Activated naive CD8-positive, alpha-beta T cell treated with anti-CD3 and anti-CD28 coated beads, Interleukin-2, amount 10 ng/mL, durations not matched to agents 7 days and 5 days (primary cell): ENCODE measurements around the gene SRC. TPM values are rescaled to one million over a fixed set of nuclear protein-coding genes. Genes with fewer than 3 reads are reported as not detected.
A peak's percentile ranks its signal among the peaks of the same experiment; 100 is the strongest.
"Not testable (repeated sequence)": the region's sequence is repeated elsewhere in the genome, so short reads cannot be mapped to it uniquely, and the experiment has no call there.

Experiments used
- ATAC-seq: fragments of 150-1000 bp; cut with Tn5 transposase; one replicate; pipeline ENCODE4 v1.10.0; 2021; ENCODE audit warnings: low read depth, moderate library complexity
- POLR2A ChIA-PET: fragments of 350-600 bp; sonication (Branson Sonifier 250); formaldehyde crosslinking; loops from one replicate; lab custom pipeline; 2021; ENCODE audit warnings: antibody characterized with exemption; lab: Charles Lee
- DNase-seq: peaks from one replicate; pipeline ENCODE4 v3.0.0; 2021
- H3K27ac Mint-ChIP-seq: one replicate; pipeline ENCODE4 v1.8.0; 2022; ENCODE audit warnings: mild to moderate bottlenecking, mixed read lengths
- H3K27me3 Mint-ChIP-seq: one replicate; pipeline ENCODE4 v1.8.0; 2022; ENCODE audit warnings: mild to moderate bottlenecking, moderate library complexity, mixed read lengths
- H3K36me3 Mint-ChIP-seq: one replicate; pipeline ENCODE4 v1.8.0; 2021; ENCODE audit warnings: mild to moderate bottlenecking, mixed read lengths
- H3K4me1 Mint-ChIP-seq: one replicate; pipeline ENCODE4 v1.8.0; 2021; ENCODE audit warnings: mixed read lengths
- H3K4me3 Mint-ChIP-seq: one replicate; pipeline ENCODE4 v1.8.0; 2022; ENCODE audit warnings: mild to moderate bottlenecking, moderate library complexity, mixed read lengths
- H3K9me3 Mint-ChIP-seq: one replicate; pipeline ENCODE4 v1.8.0; 2021; ENCODE audit warnings: mixed read lengths
- total RNA-seq, 2 experiments: library from RNA; stranded (reverse); gene quantifications; one replicate each; pipeline ENCODE4 v1.2.3, GENCODE V29; 2021

Gene SRC
- total RNA-seq, 2 experiments from 2014 or later = 4.5 to 5.6 TPM

DNA sequence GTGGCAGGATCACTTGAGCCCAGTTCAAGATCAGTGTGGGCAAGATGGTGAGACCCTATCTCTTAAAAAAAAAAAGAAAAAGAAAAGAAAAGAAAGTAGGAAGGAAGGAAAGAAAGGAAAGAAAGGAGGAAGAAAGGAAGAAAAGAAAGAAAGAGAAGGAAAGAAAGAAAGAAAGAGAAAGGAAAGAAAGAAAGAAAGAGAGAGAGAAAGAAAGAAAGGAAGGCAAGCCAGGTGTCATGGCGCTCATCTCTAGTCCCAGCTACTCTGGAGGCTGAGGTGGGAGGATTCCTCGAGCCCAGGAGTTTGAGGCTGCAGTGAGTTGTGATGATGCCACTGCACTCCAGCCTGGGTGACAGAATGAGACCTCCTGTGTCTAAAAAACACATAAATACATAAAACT is 11.5 kb upstream of the SRC start:
- POLR2A ChIA-PET = no interaction called here

DNA sequence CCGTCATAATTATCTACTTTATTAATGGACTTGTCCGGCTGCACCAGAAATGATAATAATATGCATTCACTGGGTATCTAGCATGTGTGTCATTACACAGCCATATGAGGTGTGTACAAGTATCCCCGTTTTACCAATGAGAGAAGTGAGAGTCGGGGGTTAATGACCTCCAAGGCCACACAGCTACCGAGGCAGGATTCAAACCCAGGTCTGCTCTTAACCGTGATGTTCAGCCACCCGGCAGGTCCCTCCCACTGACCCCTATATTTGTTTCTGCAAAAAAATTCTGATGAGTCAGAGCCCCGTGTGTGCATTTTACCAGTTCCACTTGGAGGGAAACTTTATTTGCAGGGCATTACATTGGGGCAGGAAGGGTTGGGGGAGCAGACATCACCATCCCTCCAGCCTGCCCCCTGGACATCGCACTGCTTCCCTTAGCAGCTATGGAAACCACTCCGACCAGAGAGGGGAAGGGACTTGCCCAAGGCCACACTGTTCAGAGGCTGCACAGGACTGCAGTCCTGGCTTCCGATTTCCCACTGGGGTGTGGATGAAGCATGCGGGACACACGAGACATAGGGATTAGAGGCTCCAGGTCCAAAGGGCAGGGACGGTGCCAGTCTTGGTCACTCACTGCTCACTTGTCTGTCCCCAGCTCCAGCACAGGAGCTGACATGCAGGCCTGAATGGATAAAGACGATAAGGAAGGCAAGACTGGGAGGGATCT is 10.1 kb upstream of the SRC start:
- peak overlapping the region; percentile 85 for H3K27ac Mint-ChIP-seq
- ATAC-seq (no peak), DNase-seq (no peak)
- H3K27me3 Mint-ChIP-seq = no peaks in the 10 kb centered on the region
- H3K4me1 Mint-ChIP-seq = peaks cover 19% of the 10 kb centered on the region
- H3K36me3 Mint-ChIP-seq = no peaks in the 10 kb centered on the region
- peak overlapping the region; percentile 77 for H3K4me3 Mint-ChIP-seq
- POLR2A ChIA-PET = interaction anchor here (1.1 kb wide), 1 partner anchor 8 kb away, joined by 3 read pairs; no protein-coding TSS in a partner anchor
- no peaks in the 10 kb centered on the region for H3K9me3 Mint-ChIP-seq

More for the DNA sequence above, 11.5 kb upstream of the SRC start:
- H3K27me3 Mint-ChIP-seq = no peaks in the 10 kb centered on the region
- no peak overlapping the region for H3K4me3 Mint-ChIP-seq
- H3K4me1 Mint-ChIP-seq = peaks cover 21% of the 10 kb centered on the region
- no peak for ATAC-seq
- no peaks in the 10 kb centered on the region for H3K9me3 Mint-ChIP-seq
- DNase-seq = no peak
- no peak overlapping the region for H3K27ac Mint-ChIP-seq
- no peaks in the 10 kb centered on the region for H3K36me3 Mint-ChIP-seq

DNA sequence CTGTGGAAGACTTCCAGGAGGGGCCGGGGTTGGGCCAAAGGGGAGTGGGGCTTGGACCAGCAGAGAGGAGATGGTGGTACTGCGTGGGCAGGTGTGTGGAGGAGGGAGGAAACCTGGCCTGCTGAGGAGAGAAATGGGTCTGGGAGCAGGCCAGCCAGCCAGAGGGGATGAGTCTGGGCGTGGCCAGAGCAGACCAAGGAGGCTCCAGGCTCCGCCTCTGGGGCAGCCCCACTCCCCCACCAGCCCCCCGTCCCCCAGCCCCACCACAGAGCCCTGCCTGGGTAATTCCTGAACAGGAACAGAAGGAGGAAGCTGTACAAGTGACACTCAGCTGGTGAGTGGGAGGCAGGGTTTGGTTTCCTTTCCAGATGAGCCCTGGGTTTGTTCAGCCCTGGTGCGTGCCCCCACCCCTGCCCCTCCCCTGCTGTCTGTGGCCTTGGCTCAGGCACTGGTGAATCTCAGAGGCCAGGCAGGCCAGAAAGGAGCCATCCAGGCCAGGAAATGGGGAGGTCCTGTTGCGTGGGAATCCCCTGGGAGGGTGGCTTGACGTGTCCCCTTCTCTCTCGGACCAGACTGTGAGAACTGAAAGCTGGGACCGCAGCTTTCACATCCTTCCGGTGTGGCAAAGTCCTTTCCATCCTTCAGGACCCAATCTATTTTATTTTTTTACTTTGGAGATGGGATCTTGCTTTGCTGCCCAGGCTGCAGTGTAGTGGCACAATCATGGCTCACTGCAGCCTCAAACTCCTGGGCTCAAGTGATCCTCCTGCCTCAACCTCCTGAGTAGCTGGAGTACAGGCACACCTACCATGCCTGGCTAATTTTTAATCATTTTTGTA is 9.4 kb upstream of the SRC start:
- ATAC-seq (peak; percentile 77), DNase-seq (no peak)
- Mint-ChIP-seq H3K4me1 (peaks cover 19% of the 10 kb centered on the region), H3K27ac (peak overlapping the region; percentile 85), H3K36me3 (no peaks in the 10 kb centered on the region), H3K9me3 (no peaks in the 10 kb centered on the region), H3K4me3 (peak overlapping the region; percentile 77), H3K27me3 (no peaks in the 10 kb centered on the region)
- POLR2A ChIA-PET = interaction anchor here (1.1 kb wide), 1 partner anchor 9 kb away, joined by 3 read pairs; no protein-coding TSS in a partner anchor

DNA sequence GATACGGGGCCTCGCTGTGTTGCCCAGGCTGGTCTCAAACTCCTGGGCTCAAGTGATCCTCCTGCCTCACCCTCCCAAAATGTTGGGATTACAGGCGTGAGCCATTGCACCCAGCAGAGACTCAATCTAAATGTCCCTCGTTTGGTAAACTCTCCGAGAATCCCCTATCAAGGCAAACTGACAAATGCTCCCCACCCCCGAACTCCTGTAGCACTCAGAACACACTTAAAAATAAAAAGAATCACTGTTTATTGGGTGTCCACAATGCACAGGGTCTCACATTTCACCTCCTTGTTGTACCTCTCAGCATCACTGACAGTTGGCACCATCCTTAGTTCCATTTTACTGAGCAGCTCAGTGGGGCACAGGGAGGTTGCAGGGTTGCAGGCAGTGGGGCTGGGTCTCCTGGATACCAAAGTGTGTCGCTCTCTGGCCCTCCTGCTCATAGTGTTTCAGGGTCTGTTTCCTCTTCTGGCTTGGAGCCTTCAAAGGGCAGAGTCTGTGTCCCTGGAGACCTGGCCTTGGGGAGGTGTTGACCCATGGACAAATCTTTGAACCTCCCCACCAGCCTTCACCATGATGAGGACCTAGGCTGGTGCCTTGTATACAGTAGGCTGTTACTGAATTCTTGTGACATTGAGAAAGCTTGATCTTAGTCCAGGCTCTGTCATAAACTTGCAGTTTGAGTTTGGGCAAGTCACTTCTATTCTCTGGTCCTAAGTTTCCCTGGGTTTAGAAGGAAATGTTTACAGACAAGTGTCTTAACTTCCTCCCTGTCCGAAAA is 8.5 kb upstream of the SRC start:
- POLR2A ChIA-PET = no interaction called here
- Mint-ChIP-seq H3K36me3 (no peaks in the 10 kb centered on the region), H3K27ac (peak overlapping the region; percentile 5), H3K27me3 (no peaks in the 10 kb centered on the region), H3K4me1 (peaks cover 21% of the 10 kb centered on the region), H3K4me3 (no peak overlapping the region), H3K9me3 (no peaks in the 10 kb centered on the region)
- DNase-seq = no peak
- ATAC-seq = no peak

DNA sequence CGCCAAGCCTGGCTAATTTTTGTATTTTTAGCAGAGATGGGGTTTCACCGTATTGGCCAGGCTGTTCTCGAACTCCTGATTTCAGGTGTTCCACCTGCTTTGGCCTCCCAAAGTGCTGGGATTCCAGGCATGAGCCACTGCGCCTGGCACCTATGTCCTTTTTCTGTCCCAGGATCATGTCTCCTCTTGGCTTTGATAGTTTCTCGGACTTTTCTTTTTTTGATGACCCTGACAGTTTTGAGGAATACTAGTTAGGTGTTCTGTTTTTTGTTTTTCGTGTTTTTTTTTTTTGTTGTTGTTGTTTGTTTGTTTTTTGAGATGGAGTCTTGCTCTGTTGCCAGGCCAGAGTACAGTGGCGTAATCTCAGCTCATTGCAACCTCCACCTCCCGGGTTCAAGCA is 7.6 kb upstream of the SRC start:
- H3K27ac Mint-ChIP-seq, DNase-seq, H3K9me3 Mint-ChIP-seq, ATAC-seq, H3K4me3 Mint-ChIP-seq, H3K36me3 Mint-ChIP-seq, H3K27me3 Mint-ChIP-seq, POLR2A ChIA-PET: not testable (repeated sequence)
- peaks cover 24% of the 10 kb centered on the region for H3K4me1 Mint-ChIP-seq

DNA sequence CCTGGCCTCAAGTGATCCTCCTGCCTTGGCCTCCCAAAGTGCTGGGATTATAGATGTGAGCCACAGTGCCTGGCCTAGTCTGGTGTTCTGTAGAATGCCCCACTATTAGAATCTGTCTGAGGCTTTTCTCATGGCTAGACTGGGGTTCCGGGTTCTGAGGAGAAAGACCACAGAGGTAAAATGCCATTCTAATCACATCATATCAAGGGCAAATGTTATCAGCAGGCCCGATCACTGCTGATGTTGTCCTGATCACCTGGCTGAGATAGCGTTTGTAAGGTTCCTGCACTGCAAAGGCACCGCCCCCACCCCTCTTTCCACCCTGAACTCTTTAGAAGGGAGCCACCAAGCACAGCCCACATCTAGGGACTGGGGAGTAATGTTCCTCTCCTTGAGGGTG is 6.7 kb upstream of the SRC start:
- POLR2A ChIA-PET = no interaction called here
- H3K9me3 Mint-ChIP-seq = no peaks in the 10 kb centered on the region
- no peak overlapping the region for H3K27ac Mint-ChIP-seq
- H3K4me3 Mint-ChIP-seq = no peak overlapping the region
- no peaks in the 10 kb centered on the region for H3K27me3 Mint-ChIP-seq
- H3K4me1 Mint-ChIP-seq = peaks cover 32% of the 10 kb centered on the region
- DNase-seq (no peak), ATAC-seq (no peak)
- H3K36me3 Mint-ChIP-seq = no peaks in the 10 kb centered on the region

DNA sequence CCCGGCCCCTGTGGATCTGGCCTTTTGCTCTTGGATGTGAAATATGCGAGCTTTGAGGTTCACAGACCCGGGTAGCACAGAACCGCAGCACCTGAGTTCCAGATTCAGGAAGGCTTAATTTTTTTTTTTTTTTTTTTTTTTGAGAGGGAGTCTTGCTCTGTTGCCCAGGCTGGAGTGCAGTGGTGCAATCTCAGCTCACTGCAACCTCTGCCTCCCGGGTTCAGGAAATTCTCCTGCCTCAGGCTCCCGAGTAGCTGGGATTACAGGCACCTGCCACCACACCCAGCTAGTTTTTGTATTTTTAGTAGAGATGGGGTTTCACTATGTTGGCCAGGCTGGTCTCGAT is 6.2 kb upstream of the SRC start:
- DNase-seq, H3K36me3 Mint-ChIP-seq, POLR2A ChIA-PET, H3K4me3 Mint-ChIP-seq, H3K9me3 Mint-ChIP-seq, H3K27ac Mint-ChIP-seq, H3K27me3 Mint-ChIP-seq, ATAC-seq: not testable (repeated sequence)
- peaks cover 37% of the 10 kb centered on the region for H3K4me1 Mint-ChIP-seq

DNA sequence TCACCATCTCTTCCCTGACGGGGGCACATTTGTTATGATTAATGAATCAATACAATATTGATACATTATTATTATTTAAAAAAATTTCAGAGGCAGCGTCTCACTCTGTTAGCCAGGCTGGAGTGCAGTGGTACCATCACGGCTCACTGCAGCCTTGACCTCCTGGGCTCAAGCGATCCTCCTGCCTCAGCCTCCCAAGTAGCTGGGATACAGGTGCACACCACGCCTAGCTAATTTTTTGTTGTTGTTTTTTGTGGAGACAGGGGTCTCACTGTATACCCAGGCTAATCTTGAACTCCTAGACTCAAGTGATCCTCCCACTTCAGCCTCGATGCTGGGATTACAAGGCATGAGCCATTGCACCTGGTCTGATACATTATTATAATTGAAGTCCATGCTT is 4.9 kb upstream of the SRC start:
- POLR2A ChIA-PET = no interaction called here
- no peaks in the 10 kb centered on the region for H3K27me3 Mint-ChIP-seq
- no peak for ATAC-seq
- no peak overlapping the region for H3K27ac Mint-ChIP-seq
- peaks cover 36% of the 10 kb centered on the region for H3K4me1 Mint-ChIP-seq
- H3K9me3 Mint-ChIP-seq = no peaks in the 10 kb centered on the region
- no peaks in the 10 kb centered on the region for H3K36me3 Mint-ChIP-seq
- no peak overlapping the region for H3K4me3 Mint-ChIP-seq
- no peak for DNase-seq

DNA sequence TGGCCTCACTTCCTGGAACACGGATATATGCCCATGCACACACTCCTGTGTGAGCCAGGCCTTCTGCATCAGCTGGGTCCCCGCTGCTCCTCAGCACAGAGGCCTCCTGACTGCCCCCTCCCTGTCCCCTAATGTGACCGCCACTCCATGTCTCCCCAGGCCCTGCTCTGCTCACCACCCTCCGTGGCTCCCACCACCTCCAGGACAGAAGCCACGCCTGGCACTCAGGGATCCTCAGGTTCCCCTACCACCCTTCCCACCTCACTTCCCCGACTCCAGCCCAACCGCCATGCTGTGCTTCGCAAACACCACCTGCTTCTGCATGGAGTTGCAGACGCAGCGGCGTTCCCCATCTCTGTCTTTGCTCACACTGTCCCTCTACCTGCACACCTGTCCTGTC is 4.3 kb upstream of the SRC start:
- no peaks in the 10 kb centered on the region for H3K9me3 Mint-ChIP-seq
- peak overlapping the region; percentile 4 for H3K27ac Mint-ChIP-seq
- H3K4me1 Mint-ChIP-seq = peaks cover 32% of the 10 kb centered on the region
- DNase-seq = no peak
- POLR2A ChIA-PET = no interaction called here
- H3K4me3 Mint-ChIP-seq = no peak overlapping the region
- no peaks in the 10 kb centered on the region for H3K36me3 Mint-ChIP-seq
- ATAC-seq = no peak
- H3K27me3 Mint-ChIP-seq = no peaks in the 10 kb centered on the region

DNA sequence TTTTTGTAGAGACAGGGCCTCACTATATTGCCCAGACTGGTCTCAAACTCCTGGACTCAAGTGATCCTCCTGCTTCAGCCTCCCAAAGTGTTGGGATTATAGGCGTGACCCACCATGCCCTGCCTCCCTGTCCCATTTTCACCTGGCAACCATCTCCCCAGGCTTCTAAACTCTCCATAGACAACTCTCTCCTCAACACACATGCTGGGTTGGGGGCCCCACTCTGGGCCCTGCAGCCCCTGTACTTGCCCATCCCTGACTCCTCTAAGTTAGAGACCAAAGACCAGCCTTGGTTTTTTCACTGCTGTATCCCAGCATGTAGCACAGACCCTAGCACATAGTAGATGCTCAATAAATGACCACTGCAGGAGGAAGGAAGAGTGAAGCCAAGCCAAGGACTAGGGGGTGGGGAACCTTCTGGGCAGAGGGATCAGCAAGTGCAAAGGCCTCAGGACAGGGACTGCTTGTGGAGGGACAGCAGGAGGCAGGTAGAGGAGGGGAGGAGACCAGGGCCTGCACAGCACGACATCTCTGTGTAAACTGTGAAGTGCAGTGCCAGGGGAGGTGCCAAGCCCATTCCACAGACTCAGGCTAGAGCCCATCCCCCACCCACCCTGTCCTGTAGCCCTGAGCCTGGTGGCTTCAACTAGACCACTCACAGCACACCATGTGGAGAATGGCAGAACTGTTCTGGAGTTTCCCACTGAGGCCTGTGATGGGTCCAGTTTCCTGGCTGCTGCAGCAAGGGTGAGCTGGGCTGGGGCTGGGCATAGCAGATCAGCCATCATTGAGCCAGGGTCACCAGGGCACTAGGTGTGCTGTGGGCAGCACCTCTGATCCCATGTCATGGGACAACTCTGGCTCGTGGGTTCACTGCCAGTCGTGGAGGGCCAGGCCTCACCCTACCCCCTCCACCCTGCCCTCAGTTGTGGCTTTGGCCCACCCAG is 3.4 kb upstream of the SRC start:
- POLR2A ChIA-PET = no interaction called here
- Mint-ChIP-seq H3K27ac (peak overlapping the region; percentile 50), H3K9me3 (no peaks in the 10 kb centered on the region), H3K36me3 (no peaks in the 10 kb centered on the region), H3K4me3 (no peak overlapping the region), H3K4me1 (peaks cover 27% of the 10 kb centered on the region), H3K27me3 (no peaks in the 10 kb centered on the region)
- ATAC-seq = no peak
- no peak for DNase-seq

DNA sequence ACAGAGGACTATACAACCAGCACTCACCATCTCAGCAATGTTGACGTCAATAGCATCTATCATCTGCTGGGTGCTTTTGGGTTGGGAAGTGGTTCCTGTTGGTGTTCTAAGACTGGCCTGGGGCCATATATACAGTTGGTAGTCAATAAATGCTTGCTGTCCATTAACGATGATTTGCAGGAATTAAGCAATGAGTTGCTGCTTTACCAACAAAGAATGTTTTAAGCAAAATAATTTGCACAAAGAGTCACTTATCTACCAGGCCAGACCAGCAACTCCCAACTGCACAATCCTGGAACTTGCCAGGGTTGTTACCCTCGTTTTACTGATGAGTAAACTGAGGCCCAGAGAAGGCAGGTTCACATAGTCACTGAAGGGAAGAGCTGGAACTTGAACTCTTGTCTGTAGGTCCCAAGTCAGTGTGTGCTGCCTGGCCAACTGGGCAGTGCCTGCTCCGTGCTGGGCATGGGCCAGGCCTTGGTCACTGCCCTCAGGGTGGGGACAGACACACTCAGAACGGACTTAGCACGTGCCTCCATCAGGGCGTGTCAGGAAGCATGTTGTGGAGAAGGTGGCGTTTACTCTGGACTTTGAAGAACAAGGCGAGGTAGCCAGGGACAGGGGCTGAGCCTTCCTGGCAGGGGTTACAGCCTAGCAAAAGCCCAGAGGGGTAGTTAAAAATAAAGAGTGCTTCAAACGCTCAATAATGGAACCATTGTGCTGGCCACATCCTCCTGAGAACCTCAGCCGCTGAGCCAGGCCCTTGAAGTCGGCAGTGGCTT is 2.5 kb upstream of the SRC start:
- POLR2A ChIA-PET = interaction anchor here (0.5 kb wide), 1 partner anchor 19 kb away, joined by 3 read pairs; no protein-coding TSS in a partner anchor
- peak overlapping the region; percentile 85 for H3K27ac Mint-ChIP-seq
- peak; percentile 80 for ATAC-seq

DNA sequence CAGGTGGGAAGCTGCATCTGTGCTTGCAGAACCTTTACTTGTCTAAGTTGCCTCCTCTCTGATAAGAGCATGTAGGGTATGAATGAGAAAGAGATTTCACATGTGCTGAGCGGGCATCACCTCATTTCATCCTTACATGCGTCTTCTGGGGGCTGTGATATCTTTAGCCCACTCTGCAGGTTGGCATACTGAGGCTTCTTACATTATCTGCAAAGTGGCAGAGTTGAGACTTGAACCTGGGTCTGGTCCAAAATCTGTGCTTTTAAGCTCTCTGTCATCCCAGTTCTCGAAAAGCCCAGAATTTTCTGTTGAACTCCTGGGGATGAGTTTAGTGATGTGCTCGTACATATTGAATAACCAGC is 2.0 kb upstream of the SRC start:
- Mint-ChIP-seq H3K36me3 (no peaks in the 10 kb centered on the region), H3K27me3 (no peaks in the 10 kb centered on the region), H3K4me1 (peaks cover 27% of the 10 kb centered on the region), H3K27ac (peak overlapping the region; percentile 85), H3K9me3 (no peaks in the 10 kb centered on the region), H3K4me3 (peak overlapping the region; percentile 52)
- ATAC-seq (no peak), DNase-seq (no peak)
- POLR2A ChIA-PET = interaction anchor here (0.5 to 0.8 kb wide), 2 partner anchors 20 to 73 kb away, joined by 3 read pairs; no protein-coding TSS in a partner anchor

More for the DNA sequence above, 2.5 kb upstream of the SRC start:
- H3K4me3 Mint-ChIP-seq = peak overlapping the region; percentile 52
- H3K4me1 Mint-ChIP-seq = peaks cover 27% of the 10 kb centered on the region
- peak; percentile 54 for DNase-seq
- H3K36me3 Mint-ChIP-seq = no peaks in the 10 kb centered on the region
- H3K9me3 Mint-ChIP-seq = no peaks in the 10 kb centered on the region
- no peaks in the 10 kb centered on the region for H3K27me3 Mint-ChIP-seq
